CD8-positive, alpha-beta memory T cell (primary cell): Measurements from ENCODE around the gene PSD2. TPM values are rescaled to one million over a fixed set of nuclear protein-coding genes. Genes with fewer than 3 reads are reported as not detected.
A peak's percentile ranks its signal among the peaks of the same experiment; 100 is the strongest.

Experiments
- CTCF ChIA-PET: fragments of 350-600 bp; sonication (Branson Sonifier 250); formaldehyde crosslinking; loops from one replicate; lab custom pipeline; 2021; ENCODE audit warnings: antibody characterized with exemption; lab: Charles Lee
- POLR2A ChIA-PET: fragments of 350-600 bp; sonication (Branson Sonifier 250); formaldehyde crosslinking; loops from one replicate; lab custom pipeline; 2021; ENCODE audit warnings: antibody characterized with exemption; lab: Charles Lee
- DNase-seq, 5 donors: peaks; one replicate each; pipeline versions ENCODE4 v3.0.0 to v3.0.0-alpha.2; 2020 to 2022; ENCODE audit warnings: mixed read lengths in 1 of 5
- H3K27ac ChIP-seq: one replicate; pipeline ENCODE4 v1.7.0; 2013; ENCODE audit warnings: low read depth, mild to moderate bottlenecking, low read length, moderate library complexity
- H3K27me3 ChIP-seq: 2 replicates; pipeline ENCODE4 v1.7.0; 2013; ENCODE audit warnings: low read length, mild to moderate bottlenecking; ENCODE audit not compliant: insufficient read depth, poor library complexity, severe bottlenecking
- H3K36me3 ChIP-seq: 2 replicates; pipeline ENCODE4 v1.7.0; 2013; ENCODE audit warnings: mild to moderate bottlenecking, low read length, moderate library complexity; ENCODE audit not compliant: insufficient read depth
- H3K4me1 ChIP-seq: 2 replicates; pipeline ENCODE4 v1.7.0; 2013; ENCODE audit warnings: mild to moderate bottlenecking, low read length, moderate library complexity; ENCODE audit not compliant: insufficient read depth
- H3K4me3 ChIP-seq: 2 replicates; pipeline ENCODE4 v1.7.0; 2013; ENCODE audit warnings: mild to moderate bottlenecking, low read length
- H3K9me3 ChIP-seq: 2 replicates; pipeline ENCODE4 v1.7.0; 2013; ENCODE audit warnings: mild to moderate bottlenecking, low read length
- H3K27ac Mint-ChIP-seq, 8 donors: one replicate each; pipeline ENCODE4 v1.8.0; 2020 to 2021; ENCODE audit warnings: mixed read lengths in 8 of 8, mild to moderate bottlenecking in 6 of 8, inconsistent platforms in 3 of 8, moderate library complexity in 3 of 8
- H3K27me3 Mint-ChIP-seq, 2 donors: one replicate each; pipeline ENCODE4 v1.8.0; 2020 to 2021; ENCODE audit warnings: mixed read lengths in 2 of 2, mild to moderate bottlenecking in 1 of 2, moderate library complexity in 1 of 2
- H3K36me3 Mint-ChIP-seq, 3 donors: one replicate each; pipeline ENCODE4 v1.8.0; 2020 to 2021; ENCODE audit warnings: mixed read lengths in 3 of 3, inconsistent platforms in 1 of 3, mild to moderate bottlenecking in 1 of 3
- H3K4me1 Mint-ChIP-seq, 3 donors: one replicate each; pipeline ENCODE4 v1.8.0; 2020 to 2021; ENCODE audit warnings: mixed read lengths in 3 of 3, inconsistent platforms in 1 of 3, mild to moderate bottlenecking in 1 of 3
- H3K4me3 Mint-ChIP-seq, 7 donors: one replicate each; pipeline ENCODE4 v1.8.0; 2020 to 2021; ENCODE audit warnings: mixed read lengths in 7 of 7, mild to moderate bottlenecking in 6 of 7, moderate library complexity in 4 of 7, inconsistent platforms in 2 of 7
- H3K9me3 Mint-ChIP-seq, 5 donors: one replicate each; pipeline ENCODE4 v1.8.0; 2020 to 2022; ENCODE audit warnings: mixed read lengths in 5 of 5, mild to moderate bottlenecking in 3 of 5, moderate library complexity in 2 of 5, inconsistent platforms in 1 of 5
- polyA plus RNA-seq: library from polyadenylated mRNA; unstranded; fragments of 300-500 nt; fragmentation: Illumina TruSeq; gene quantifications from one replicate; pipeline ENCODE4 v1.2.3, GENCODE V29; 2021
- total RNA-seq, 2 experiments: library from RNA; stranded (reverse); gene quantifications; one replicate each; pipeline ENCODE4 v1.2.3, GENCODE V29; 2021

PSD2 gene
- total and polyA plus RNA-seq, 3 experiments from 2014 or later = 0.12 TPM; not detected in 2

DNA sequence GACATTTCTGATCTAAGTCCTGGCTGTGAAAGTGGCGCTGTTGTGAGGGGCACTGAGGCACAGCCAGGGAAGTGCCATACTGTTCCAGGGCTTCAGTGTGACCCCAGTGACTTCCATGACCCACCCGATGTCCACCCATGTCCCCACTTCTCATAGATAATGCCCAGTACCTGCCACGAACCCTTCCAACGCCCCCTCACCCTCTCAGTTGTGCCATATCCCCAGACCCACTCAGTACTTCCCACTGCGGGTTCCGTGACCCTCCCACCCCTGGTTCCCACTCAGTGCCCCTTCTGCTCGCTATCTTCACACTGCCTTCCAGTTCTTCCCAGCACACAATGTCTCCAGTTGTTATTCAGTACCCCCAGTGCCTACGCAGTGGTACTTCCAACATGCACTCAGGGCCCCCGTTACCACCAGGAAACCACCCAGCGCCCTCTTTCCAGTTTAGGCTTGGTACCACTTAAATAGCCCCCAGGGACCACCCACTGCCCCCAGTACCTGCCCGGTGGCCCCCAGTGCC lies 30.7 kb upstream of the PSD2 start:
- Histone ChIP-seq H3K36me3 (no peaks in the 10 kb centered on the region), H3K27me3 (peaks cover 19% of the 10 kb centered on the region), H3K4me1 (peaks cover 5% of the 10 kb centered on the region), H3K9me3 (no peaks in the 10 kb centered on the region), H3K27ac (no peak overlapping the region), H3K4me3 (no peak overlapping the region)
- Mint-ChIP-seq H3K27me3 (peaks cover 18 to 26% of the 10 kb centered on the region in 2 donors), H3K4me3 (peak overlapping the region in 6 of 7 donors; percentile 63 to 80 (median 69)), H3K36me3 (no peaks in the 10 kb centered on the region), H3K9me3 (no peaks in the 10 kb centered on the region), H3K27ac (peak overlapping the region in 3 of 8 donors; percentile 35 to 88 (median 53)), H3K4me1 (peaks cover 11 to 18% (median 13%) of the 10 kb centered on the region in 3 donors)
- POLR2A ChIA-PET = interaction anchor here (1.3 to 2.2 kb wide), 2 partner anchors 54 to 129 kb away, joined by 10 to 11 read pairs; no protein-coding TSS in a partner anchor
- CTCF ChIA-PET = interaction anchor here (0.6 to 6.3 kb wide), 44 partner anchors 8 to 251 kb away, joined by 3 to 189 read pairs (median 5); partner anchors contain the start of gene CXXC5
- DNase-seq = no peak

DNA sequence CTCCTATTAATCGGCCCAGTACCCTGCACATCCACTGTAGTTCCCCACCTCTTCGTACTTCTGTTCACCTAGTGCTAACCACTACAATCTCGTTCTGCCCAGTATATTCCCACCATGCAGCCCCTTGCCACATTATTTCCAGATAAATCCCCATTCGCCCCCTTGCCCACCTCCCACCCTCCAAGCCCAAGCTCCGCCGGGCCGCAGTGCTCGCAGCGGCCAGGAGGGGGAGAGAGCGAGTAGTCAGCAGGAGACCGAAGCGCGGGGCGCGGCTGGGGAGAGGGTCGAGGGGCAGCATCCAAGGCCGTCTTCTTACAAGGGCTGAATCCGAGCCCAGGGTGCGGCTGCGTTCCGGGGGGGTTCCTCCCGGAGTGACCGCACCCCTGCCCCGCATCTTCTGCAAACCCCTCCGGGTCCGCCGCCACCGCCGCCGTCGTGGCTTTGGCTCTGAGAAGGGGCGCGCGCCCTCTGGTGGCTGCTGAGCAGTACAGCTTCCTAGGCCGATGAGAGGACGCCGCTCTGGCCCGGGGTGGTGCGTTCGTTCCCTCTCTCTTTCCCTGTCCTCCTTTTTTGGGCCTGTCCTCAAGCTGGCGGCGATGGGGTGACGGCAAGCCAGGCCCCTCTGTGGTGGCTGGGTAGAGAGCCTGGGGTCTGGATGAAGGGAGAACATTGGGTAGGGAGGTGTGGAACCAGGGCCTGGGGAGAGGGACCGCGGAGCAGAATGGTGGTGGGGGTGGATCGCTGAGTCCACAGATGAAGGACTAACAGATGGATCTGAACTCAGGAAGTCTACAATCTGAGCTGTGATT lies 30.0 kb upstream of the PSD2 start:
- peaks cover 19% of the 10 kb centered on the region for H3K27me3 ChIP-seq
- ChIA-PET POLR2A (interaction anchor here (0.5 to 2.2 kb wide), 4 partner anchors 11 to 130 kb away, joined by 3 to 11 read pairs (median 8); no protein-coding TSS in a partner anchor), CTCF (interaction anchor here (0.6 to 6.3 kb wide), 53 partner anchors 9 to 251 kb away, joined by 3 to 189 read pairs (median 5); partner anchors contain the start of gene CXXC5)
- H3K36me3 Mint-ChIP-seq = no peaks in the 10 kb centered on the region
- H3K27ac ChIP-seq = no peak overlapping the region
- H3K9me3 Mint-ChIP-seq = no peaks in the 10 kb centered on the region
- peak; percentile 76 to 86 (median 82) for DNase-seq
- peaks cover 18 to 26% of the 10 kb centered on the region in 2 donors for H3K27me3 Mint-ChIP-seq
- peak overlapping the region in 6 of 8 donors; percentile 17 to 67 (median 52) for H3K27ac Mint-ChIP-seq
- H3K9me3 ChIP-seq = no peaks in the 10 kb centered on the region
- peaks cover 11 to 18% (median 13%) of the 10 kb centered on the region in 3 donors for H3K4me1 Mint-ChIP-seq
- no peaks in the 10 kb centered on the region for H3K36me3 ChIP-seq
- peaks cover 5% of the 10 kb centered on the region for H3K4me1 ChIP-seq
- peak overlapping the region; percentile 20 to 80 (median 68) for H3K4me3 Mint-ChIP-seq
- peak overlapping the region; percentile 47 for H3K4me3 ChIP-seq

GRCh38 chr5:139767960-139768359 lies 27.6 kb upstream of the PSD2 start:
- Mint-ChIP-seq H3K9me3 (no peaks in the 10 kb centered on the region), H3K4me3 (no peak overlapping the region), H3K4me1 (peaks cover 11 to 18% (median 13%) of the 10 kb centered on the region in 3 donors), H3K27ac (peak overlapping the region in 1 of 8 donors; percentile 29), H3K36me3 (no peaks in the 10 kb centered on the region), H3K27me3 (peaks cover 10 to 20% of the 10 kb centered on the region in 2 donors)
- Histone ChIP-seq H3K27me3 (peaks cover 19% of the 10 kb centered on the region), H3K4me1 (peaks cover 5% of the 10 kb centered on the region), H3K27ac (no peak overlapping the region), H3K4me3 (no peak overlapping the region), H3K36me3 (no peaks in the 10 kb centered on the region), H3K9me3 (no peaks in the 10 kb centered on the region)
- ChIA-PET POLR2A (no interaction called here), CTCF (interaction anchor here (0.9 to 6.3 kb wide), 5 partner anchors 9 to 133 kb away, joined by 3 to 189 read pairs (median 26); no protein-coding TSS in a partner anchor)
- no peak for DNase-seq

DNA sequence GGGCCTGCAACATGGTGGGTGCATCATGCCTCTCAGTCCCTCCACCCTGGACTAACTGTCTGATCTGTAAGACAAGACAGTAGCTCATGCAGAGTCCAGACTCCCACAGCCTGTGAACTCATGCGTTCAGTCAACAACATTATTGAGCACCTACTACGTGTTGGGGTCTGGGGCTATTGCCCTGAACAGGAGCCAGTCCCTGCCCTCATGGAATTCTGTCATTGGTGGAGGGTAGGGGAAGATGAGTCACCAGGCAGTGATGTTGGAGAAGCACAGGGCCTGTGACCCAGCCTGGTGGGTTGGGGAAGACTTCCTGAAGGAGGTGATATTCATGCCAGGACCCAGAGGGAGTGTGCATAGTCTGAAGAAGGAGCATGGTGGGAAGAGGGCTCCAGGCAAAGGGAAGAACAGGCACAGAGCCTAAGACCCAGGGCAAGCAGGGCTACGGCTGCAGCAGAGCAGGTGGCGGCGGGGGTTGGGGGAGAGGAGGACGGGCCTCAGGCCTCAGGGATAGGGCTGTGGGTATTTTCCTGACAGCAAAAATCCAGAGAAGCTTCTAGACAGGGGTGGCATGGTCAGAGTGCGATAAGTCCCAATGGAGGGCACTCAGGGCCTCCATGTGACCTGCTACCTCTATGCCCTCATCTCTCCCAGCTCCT lies 26.7 kb upstream of the PSD2 start:
- no peak overlapping the region for H3K4me3 ChIP-seq
- Mint-ChIP-seq H3K9me3 (no peaks in the 10 kb centered on the region), H3K4me1 (peaks cover 11 to 16% (median 13%) of the 10 kb centered on the region in 3 donors), H3K27me3 (peaks cover 12 to 14% of the 10 kb centered on the region in 2 donors), H3K27ac (no peak overlapping the region), H3K4me3 (no peak overlapping the region), H3K36me3 (no peaks in the 10 kb centered on the region)
- no peak overlapping the region for H3K27ac ChIP-seq
- H3K27me3 ChIP-seq = peaks cover 15% of the 10 kb centered on the region
- H3K36me3 ChIP-seq = no peaks in the 10 kb centered on the region
- no peaks in the 10 kb centered on the region for H3K9me3 ChIP-seq
- DNase-seq = no peak
- ChIA-PET POLR2A (interaction anchor here (0.6 kb wide), 1 partner anchor 291 kb away, joined by 5 read pairs; no protein-coding TSS in a partner anchor), CTCF (interaction anchor here (4.3 to 6.3 kb wide), 2 partner anchors 18 to 134 kb away, joined by 26 to 189 read pairs; no protein-coding TSS in a partner anchor)
- H3K4me1 ChIP-seq = peaks cover 5% of the 10 kb centered on the region

DNA sequence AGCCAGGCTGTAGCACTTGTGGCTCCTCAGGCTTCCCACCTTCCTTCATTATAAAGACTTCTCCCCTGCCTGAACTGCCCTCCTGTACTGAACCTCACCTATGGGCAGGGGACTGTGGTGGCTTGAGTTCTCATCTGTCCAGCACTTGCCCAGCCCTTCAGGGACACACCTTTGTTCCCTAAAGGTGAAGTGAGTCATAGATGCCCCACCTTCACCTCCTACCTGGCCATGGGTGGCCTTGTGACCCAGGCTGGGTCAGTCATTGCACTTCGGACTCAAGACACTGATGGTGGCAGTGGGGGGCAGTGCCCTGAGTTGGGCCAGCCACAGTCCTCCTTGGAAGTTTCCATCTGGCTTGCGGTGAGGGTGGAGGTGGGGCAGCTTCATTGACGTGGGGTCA lies 26.1 kb upstream of the PSD2 start:
- no peaks in the 10 kb centered on the region for H3K36me3 Mint-ChIP-seq
- no peaks in the 10 kb centered on the region for H3K9me3 Mint-ChIP-seq
- no peak overlapping the region for H3K27ac Mint-ChIP-seq
- Histone ChIP-seq H3K27ac (no peak overlapping the region), H3K4me3 (no peak overlapping the region), H3K36me3 (no peaks in the 10 kb centered on the region), H3K4me1 (peaks cover 4% of the 10 kb centered on the region), H3K27me3 (peaks cover 9% of the 10 kb centered on the region), H3K9me3 (no peaks in the 10 kb centered on the region)
- DNase-seq = no peak
- H3K4me3 Mint-ChIP-seq = no peak overlapping the region
- H3K4me1 Mint-ChIP-seq = peaks cover 11 to 14% (median 12%) of the 10 kb centered on the region in 3 donors
- ChIA-PET CTCF (interaction anchor here (0.8 to 6.3 kb wide), 4 partner anchors 134 to 638 kb away, joined by 3 to 189 read pairs (median 6); no protein-coding TSS in a partner anchor), POLR2A (interaction anchor here (0.6 kb wide), 1 partner anchor 290 kb away, joined by 5 read pairs; no protein-coding TSS in a partner anchor)
- H3K27me3 Mint-ChIP-seq = peaks cover 13 to 16% of the 10 kb centered on the region in 2 donors

GRCh38 chr5:139770722-139771121 lies 24.9 kb upstream of the PSD2 start:
- Mint-ChIP-seq H3K36me3 (no peaks in the 10 kb centered on the region), H3K27ac (no peak overlapping the region), H3K27me3 (peaks cover 4 to 9% of the 10 kb centered on the region in 2 donors), H3K9me3 (no peaks in the 10 kb centered on the region), H3K4me3 (no peak overlapping the region), H3K4me1 (peaks cover 3 to 11% (median 9%) of the 10 kb centered on the region in 3 donors)
- H3K36me3 ChIP-seq = no peaks in the 10 kb centered on the region
- no peak overlapping the region for H3K4me3 ChIP-seq
- no peaks in the 10 kb centered on the region for H3K27me3 ChIP-seq
- peaks cover 4% of the 10 kb centered on the region for H3K4me1 ChIP-seq
- ChIA-PET CTCF (interaction anchor here (0.9 to 2.4 kb wide), 4 partner anchors 135 to 198 kb away, joined by 3 to 8 read pairs (median 4); no protein-coding TSS in a partner anchor), POLR2A (no interaction called here)
- no peak for DNase-seq
- no peaks in the 10 kb centered on the region for H3K9me3 ChIP-seq
- H3K27ac ChIP-seq = no peak overlapping the region

GRCh38 chr5:139772089-139772791 lies 23.4 kb upstream of the PSD2 start:
- Histone ChIP-seq H3K36me3 (no peaks in the 10 kb centered on the region), H3K27me3 (no peaks in the 10 kb centered on the region), H3K4me1 (peaks cover 4% of the 10 kb centered on the region), H3K27ac (no peak overlapping the region), H3K9me3 (no peaks in the 10 kb centered on the region), H3K4me3 (no peak overlapping the region)
- Mint-ChIP-seq H3K27ac (no peak overlapping the region), H3K4me3 (no peak overlapping the region), H3K4me1 (peaks cover 0 to 7% (median 6%) of the 10 kb centered on the region in 3 donors), H3K36me3 (no peaks in the 10 kb centered on the region), H3K27me3 (peaks cover 7 to 9% of the 10 kb centered on the region in 2 donors), H3K9me3 (no peaks in the 10 kb centered on the region)
- ChIA-PET POLR2A (no interaction called here), CTCF (interaction anchor here (1.0 to 2.4 kb wide), 4 partner anchors 9 to 143 kb away, joined by 3 to 5 read pairs (median 4); no protein-coding TSS in a partner anchor)
- DNase-seq = no peak
